ENCODE measurements around the gene COL5A3. TPM values are rescaled to one million over a fixed set of nuclear protein-coding genes. Genes with fewer than 3 reads are reported as not detected.

Gene COL5A3
- total RNA-seq, 1 experiment from 2014 or later, result 0.11 TPM

- BruUV-seq (replicated peaks), result no TSS peak
- H3K4me1 ChIP-seq (ENCODE audit: insufficient read depth, low read length), result peaks cover 13% of the 10 kb centered on the region
- no peaks in the 10 kb centered on the region for H3K27me3 ChIP-seq (ENCODE audit: low read length)
- H3K4me3 ChIP-seq (ENCODE audit: low read length), result no peak overlapping the region
- no peaks in the 10 kb centered on the region for H3F3A ChIP-seq (ENCODE audit: low read length, unreplicated experiment)
- H3K9ac ChIP-seq (ENCODE audit: low read length), result no peak overlapping the region
- no peak for DNase-seq
- ChIA-PET CTCF (no interaction called here), POLR2A (ENCODE audit: unreplicated experiment) (no interaction called here)
- intact Hi-C loops (cut with micrococcal nuclease), result no loop called here
- TF ChIP-seq EZH2 (IDR thresholded peaks at IDR 0.05; ENCODE audit: low read length, unreplicated experiment) (no peak), CTCF (conservative IDR thresholded peaks at IDR 0.05; ENCODE audit: low read depth, low read length) (no peak), EZH2phosphoT487 (IDR thresholded peaks at IDR 0.05; ENCODE audit: borderline replicate concordance, low read length) (no peak)
- no peak for ATAC-seq
- no peaks in the 10 kb centered on the region for H3K9me2 ChIP-seq (replicated peaks; ENCODE audit: low read length)
- H3K4me2 ChIP-seq (ENCODE audit: low read length), result no peak overlapping the region
- no peak overlapping the region for H3K27ac ChIP-seq (ENCODE audit: low read length)
- H3K36me3 ChIP-seq (ENCODE audit: low read depth, low read length), result no peaks in the 10 kb centered on the region
- H2AFZ ChIP-seq (ENCODE audit: low read length), result no peak overlapping the region
- no peaks in the 10 kb centered on the region for H3K79me2 ChIP-seq (ENCODE audit: low read length)
- no peaks in the 10 kb centered on the region for H3K9me3 ChIP-seq (ENCODE audit: low read length)
- no peaks in the 10 kb centered on the region for H4K20me1 ChIP-seq (ENCODE audit: low read length)
Observed at GRCh38 chr19:10019246-10019645, 8.9 kb upstream of the COL5A3 start.

- ATAC-seq (no peak), DNase-seq (no peak)
- CTCF ChIA-PET, result no interaction called here
- no peak overlapping the region for H3K9ac ChIP-seq (ENCODE audit: low read length)
- no peaks in the 10 kb centered on the region for H3F3A ChIP-seq (ENCODE audit: low read length, unreplicated experiment)
- no TSS peak for BruUV-seq (replicated peaks)
- TF ChIP-seq CTCF (conservative IDR thresholded peaks at IDR 0.05; ENCODE audit: low read depth, low read length) (no peak), EZH2 (IDR thresholded peaks at IDR 0.05; ENCODE audit: low read length, unreplicated experiment) (no peak), EZH2phosphoT487 (IDR thresholded peaks at IDR 0.05; ENCODE audit: borderline replicate concordance, low read length) (no peak)
- no peak overlapping the region for H3K27ac ChIP-seq (ENCODE audit: low read length)
- no peaks in the 10 kb centered on the region for H3K9me3 ChIP-seq (ENCODE audit: low read length)
- no peaks in the 10 kb centered on the region for H3K79me2 ChIP-seq (ENCODE audit: low read length)
- POLR2A ChIA-PET (ENCODE audit: unreplicated experiment), result no interaction called here
- H4K20me1 ChIP-seq (ENCODE audit: low read length), result no peaks in the 10 kb centered on the region
- intact Hi-C loops (cut with micrococcal nuclease), result no loop called here
- no peaks in the 10 kb centered on the region for H3K36me3 ChIP-seq (ENCODE audit: low read depth, low read length)
- no peak overlapping the region for H2AFZ ChIP-seq (ENCODE audit: low read length)
- peaks cover 2% of the 10 kb centered on the region; the same call in 1 of the 2 replicates for H3K27me3 ChIP-seq (ENCODE audit: low read length)
- H3K9me2 ChIP-seq (replicated peaks; ENCODE audit: low read length), result no peaks in the 10 kb centered on the region
- H3K4me3 ChIP-seq (ENCODE audit: low read length), result no peak overlapping the region
- peaks cover 17% of the 10 kb centered on the region for H3K4me1 ChIP-seq (ENCODE audit: insufficient read depth, low read length)
- no peak overlapping the region for H3K4me2 ChIP-seq (ENCODE audit: low read length)
Observed at GRCh38 chr19:10018786-10019185, 8.5 kb upstream of the COL5A3 start.

GRCh38 chr19:10018263-10018662, 8.0 kb upstream of the COL5A3 start:
- intact Hi-C loops (cut with micrococcal nuclease), result no loop called here
- Histone ChIP-seq H3K9me3 (ENCODE audit: low read length) (no peaks in the 10 kb centered on the region), H3K4me3 (ENCODE audit: low read length) (no peak overlapping the region), H4K20me1 (ENCODE audit: low read length) (no peaks in the 10 kb centered on the region), H3K4me2 (ENCODE audit: low read length) (no peak overlapping the region), H3K9me2 (replicated peaks; ENCODE audit: low read length) (no peaks in the 10 kb centered on the region), H3K4me1 (ENCODE audit: insufficient read depth, low read length) (peaks cover 17% of the 10 kb centered on the region), H3K9ac (ENCODE audit: low read length) (no peak overlapping the region), H3F3A (ENCODE audit: low read length, unreplicated experiment) (no peaks in the 10 kb centered on the region), H3K27me3 (ENCODE audit: low read length) (peaks cover 8% of the 10 kb centered on the region; the same call in 1 of the 2 replicates), H3K36me3 (ENCODE audit: low read depth, low read length) (no peaks in the 10 kb centered on the region), H2AFZ (ENCODE audit: low read length) (no peak overlapping the region), H3K27ac (ENCODE audit: low read length) (no peak overlapping the region), H3K79me2 (ENCODE audit: low read length) (no peaks in the 10 kb centered on the region)
- TF ChIP-seq EZH2 (IDR thresholded peaks at IDR 0.05; ENCODE audit: low read length, unreplicated experiment) (no peak), CTCF (conservative IDR thresholded peaks at IDR 0.05; ENCODE audit: low read depth, low read length) (no peak), EZH2phosphoT487 (IDR thresholded peaks at IDR 0.05; ENCODE audit: borderline replicate concordance, low read length) (no peak)
- ChIA-PET POLR2A (ENCODE audit: unreplicated experiment) (no interaction called here), CTCF (no interaction called here)
- BruUV-seq (replicated peaks), result no TSS peak
- ATAC-seq, result peak; percentile 61
- peak; percentile 60 for DNase-seq
